Central memory CD8-positive, alpha-beta T cell (primary cell): ENCODE results near the gene SHANK1.
"Not testable (repeated sequence)": the region's sequence is repeated elsewhere in the genome, so short reads cannot be mapped to it uniquely, and the experiment has no call there.

Source experiments
- ATAC-seq: fragments of 150-1000 bp; cut with Tn5 transposase; replicated peaks from 2 replicates; pipeline ENCODE4 v1.10.0; 2022; ENCODE audit warnings: mild to moderate bottlenecking, moderate FRiP score, moderate number of reproducible peaks; ENCODE audit not compliant: poor library complexity, severe bottlenecking; ENCODE audit errors: extremely low read depth
- DNase-seq, 2 donors: peaks; one replicate each; pipeline ENCODE4 v3.0.0; 2021; ENCODE audit warnings: low spot score in 2 of 2
- H3K27ac Mint-ChIP-seq: one replicate; pipeline ENCODE4 v1.8.0; 2022; ENCODE audit warnings: low read depth, mild to moderate bottlenecking, moderate library complexity, mixed read lengths
- H3K27me3 Mint-ChIP-seq: one replicate; pipeline ENCODE4 v1.8.0; 2022; ENCODE audit warnings: mixed read lengths
- H3K36me3 Mint-ChIP-seq: one replicate; pipeline ENCODE4 v1.8.0; 2022; ENCODE audit warnings: mild to moderate bottlenecking, moderate library complexity, mixed read lengths; ENCODE audit not compliant: insufficient read depth
- H3K4me1 Mint-ChIP-seq: one replicate; pipeline ENCODE4 v1.8.0; 2022; ENCODE audit warnings: mixed read lengths
- H3K4me3 Mint-ChIP-seq: one replicate; pipeline ENCODE4 v1.8.0; 2022; ENCODE audit warnings: mild to moderate bottlenecking, moderate library complexity, mixed read lengths
- H3K9me3 Mint-ChIP-seq: one replicate; pipeline ENCODE4 v1.8.0; 2022; ENCODE audit warnings: mixed read lengths

SHANK1 gene

DNA sequence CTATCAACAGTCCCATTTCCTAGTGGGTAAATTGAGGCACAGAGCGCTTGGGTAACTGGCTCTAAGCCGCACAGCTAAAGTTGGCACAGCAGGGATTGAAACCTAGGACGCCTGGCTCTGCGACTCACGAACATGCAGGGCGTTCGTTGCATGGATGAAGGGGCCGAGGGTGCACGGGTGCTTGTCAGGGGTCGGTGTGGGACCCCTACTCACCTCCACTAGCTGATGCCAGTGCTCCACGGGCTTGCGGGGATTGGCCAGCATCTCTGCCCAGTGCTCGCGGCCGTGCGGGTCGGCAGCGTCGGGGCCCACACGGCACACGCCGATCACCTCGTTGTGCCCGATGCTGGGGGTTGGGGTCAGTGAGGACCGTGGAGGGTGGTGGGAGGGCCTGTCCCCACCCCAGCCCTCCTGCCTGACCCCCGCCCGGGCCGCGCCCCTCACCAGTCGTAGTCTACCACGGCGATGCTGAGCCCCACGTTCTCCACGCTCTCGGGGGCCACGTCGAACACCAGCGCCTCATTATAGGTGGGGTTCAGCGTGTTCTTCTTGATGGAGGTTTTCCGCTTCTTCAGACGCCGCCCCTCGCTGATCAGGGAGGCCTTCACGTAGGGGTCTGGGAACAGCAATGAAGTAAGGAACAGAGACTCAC lies 94.5 kb downstream of the SHANK1 start:
- H3K36me3 Mint-ChIP-seq: no peaks in the 10 kb centered on the region
- peaks cover 31% of the 10 kb centered on the region for H3K27me3 Mint-ChIP-seq
- ATAC-seq (no peak), DNase-seq (no peak)
- H3K27ac Mint-ChIP-seq: no peak overlapping the region
- no peaks in the 10 kb centered on the region for H3K4me1 Mint-ChIP-seq
- no peak overlapping the region for H3K4me3 Mint-ChIP-seq
- no peaks in the 10 kb centered on the region for H3K9me3 Mint-ChIP-seq

GRCh38 chr19:50620394-50620906 lies 99.2 kb downstream of the SHANK1 start:
- not testable (repeated sequence) for H3K27ac Mint-ChIP-seq, ATAC-seq, H3K4me3 Mint-ChIP-seq, H3K27me3 Mint-ChIP-seq, H3K36me3 Mint-ChIP-seq, DNase-seq, H3K4me1 Mint-ChIP-seq, H3K9me3 Mint-ChIP-seq

GRCh38 chr19:50619184-50619583 lies 100.4 kb downstream of the SHANK1 start:
- not testable (repeated sequence) for H3K4me1 Mint-ChIP-seq, H3K4me3 Mint-ChIP-seq, ATAC-seq, DNase-seq, H3K27ac Mint-ChIP-seq, H3K36me3 Mint-ChIP-seq, H3K9me3 Mint-ChIP-seq, H3K27me3 Mint-ChIP-seq

- not testable (repeated sequence) for ATAC-seq, H3K4me1 Mint-ChIP-seq, DNase-seq, H3K36me3 Mint-ChIP-seq, H3K9me3 Mint-ChIP-seq, H3K27ac Mint-ChIP-seq, H3K4me3 Mint-ChIP-seq, H3K27me3 Mint-ChIP-seq
Observed at GRCh38 chr19:50618379-50618778, 101.2 kb downstream of the SHANK1 start.

DNA sequence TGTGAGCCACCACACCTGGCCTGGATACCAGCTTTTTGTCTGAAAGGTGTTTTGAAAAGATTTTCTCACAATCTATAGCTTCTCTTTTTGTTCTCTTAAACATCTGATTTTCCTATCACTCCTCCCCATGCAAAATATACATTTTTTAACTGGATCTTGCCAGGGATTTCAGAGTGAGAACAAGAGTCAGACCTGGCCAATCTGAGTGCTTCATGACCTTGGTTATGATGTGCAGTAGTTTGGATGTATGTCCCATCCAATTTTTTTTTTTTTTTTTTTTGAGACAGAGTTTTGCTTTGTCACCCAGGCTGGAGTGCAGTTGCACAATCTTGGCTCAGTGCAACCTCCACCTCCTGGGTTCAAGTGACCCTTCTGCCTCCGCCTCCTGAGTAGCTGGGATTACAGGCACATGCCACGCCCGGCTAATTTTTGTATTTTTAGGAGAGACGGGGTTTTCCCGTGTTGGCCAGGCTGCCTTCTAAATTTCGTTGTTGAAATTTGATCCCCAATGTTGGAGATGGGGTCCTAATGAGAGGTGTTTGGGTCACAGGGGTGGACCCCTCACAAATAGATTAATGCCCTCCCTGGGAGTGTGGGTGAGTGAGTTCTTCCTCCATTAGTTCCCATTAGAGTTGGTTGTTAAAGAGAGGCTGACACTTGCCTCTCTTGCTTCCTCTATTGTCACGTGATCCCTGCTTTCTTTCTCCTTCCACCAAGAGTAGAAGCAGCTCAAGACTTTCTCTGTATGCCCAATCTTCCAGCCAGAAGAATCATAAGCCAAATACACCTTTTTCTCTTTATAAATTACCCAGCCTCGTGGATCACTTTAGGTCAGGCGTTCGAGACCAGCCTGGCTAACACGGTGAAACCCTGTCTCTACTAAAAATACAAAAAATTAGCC lies 106.8 kb downstream of the SHANK1 start:
- not testable (repeated sequence) for ATAC-seq, H3K4me1 Mint-ChIP-seq, H3K36me3 Mint-ChIP-seq, H3K4me3 Mint-ChIP-seq, H3K27me3 Mint-ChIP-seq, H3K27ac Mint-ChIP-seq, H3K9me3 Mint-ChIP-seq, DNase-seq
